ENCODE measurements around the gene NIT1. TPM values are rescaled to one million over a fixed set of nuclear protein-coding genes. Genes with fewer than 3 reads are reported as not detected.

Gene NIT1
- total and polyA plus RNA-seq, 2 of the 8 experiments (the other 6 are each of a cell fraction or from before 2014, with no cell fraction given) = 33.0 to 40.4 TPM

DNA sequence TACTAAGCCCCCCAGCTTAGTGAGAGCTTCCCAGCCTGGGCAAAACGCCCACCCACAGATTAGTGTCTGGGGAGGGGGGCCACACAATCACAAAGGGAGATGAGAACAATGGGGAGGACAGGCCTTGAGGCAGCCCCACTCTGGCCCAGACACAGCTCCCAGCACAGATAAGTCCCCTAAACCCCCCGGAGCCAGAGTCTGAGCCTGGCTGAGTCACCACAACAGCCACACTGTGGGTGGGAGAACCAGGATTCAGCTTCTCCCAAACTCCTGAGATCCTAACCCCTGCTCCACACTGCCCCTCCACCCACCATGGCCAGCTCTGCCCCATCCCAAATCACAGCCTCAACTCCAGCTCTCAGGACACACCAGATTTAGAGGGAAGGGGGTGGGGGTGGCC is 32.7 kb upstream of the NIT1 start (continued):
- no peak for TF ChIP-seq ATF2 (IDR thresholded peaks at IDR 0.05; ENCODE audit: low read length)
- no peak for TF ChIP-seq CBX8 (IDR thresholded peaks at IDR 0.05; ENCODE audit: borderline replicate concordance, low read depth, low read length)
- no peak for TF ChIP-seq CTCF (IDR thresholded peaks at IDR 0.05; ENCODE audit: control extremely low read depth in 1 of 3, insufficient read depth in 1 of 3, low read depth in 1 of 3, low read length in 3 of 3)
- no peak for TF ChIP-seq SIRT6 (IDR thresholded peaks at IDR 0.05; ENCODE audit: low read length)
- no peak for TF ChIP-seq POLR2A (IDR thresholded peaks at IDR 0.05; ENCODE audit: control extremely low read depth in 1 of 2, low read depth in 2 of 2, low read length in 2 of 2)
- TF ChIP-seq KDM5A (IDR thresholded peaks at IDR 0.05; ENCODE audit: low read length) = no peak
- no peak for TF ChIP-seq CHD7 (IDR thresholded peaks at IDR 0.05; ENCODE audit: insufficient replicate concordance, low read length)

All from H1 (cell line).